SU-DHL-6 (cell line): ENCODE data around the gene SLC25A18.

ENCODE experiments used
- H2AFZ ChIP-seq: fragments of 200-600 bp; sonication (generic); 2 replicates; pipeline ENCODE4 v1.6.1; 2014; ENCODE audit warnings: low read depth, mild to moderate bottlenecking, moderate library complexity, mixed read lengths, antibody characterized with exemption, low read length; ENCODE audit not compliant: severe bottlenecking
- H3F3A ChIP-seq: fragments of 200-600 bp; shearing (Covaris generic); 2 replicates; pipeline ENCODE4 v1.6.0; 2016; ENCODE audit warnings: antibody characterized with exemption, mild to moderate bottlenecking; ENCODE audit not compliant: insufficient read depth
- H3K27ac ChIP-seq: fragments of 200-600 bp; sonication (generic); 2 replicates; pipeline ENCODE4 v1.5.1; 2016; ENCODE audit warnings: low read depth, mild to moderate bottlenecking, low read length, moderate library complexity, mixed read lengths
- H3K27me3 ChIP-seq: fragments of 200-600 bp; sonication (generic), shearing (Covaris generic); 2 replicates; pipeline ENCODE4 v1.6.0; 2014; ENCODE audit warnings: mild to moderate bottlenecking, low read length
- H3K36me3 ChIP-seq: fragments of 200-600 bp; sonication (generic); 2 replicates; pipeline ENCODE4 v1.6.1; 2014; ENCODE audit warnings: mild to moderate bottlenecking, low read length, mixed read lengths
- H3K4me2 ChIP-seq: fragments of 300-600, 200-600 bp; shearing (Covaris generic), sonication (generic); 2 replicates; pipeline ENCODE4 v1.6.0; 2014; ENCODE audit warnings: low read length, low read depth, mild to moderate bottlenecking; ENCODE audit not compliant: poor library complexity, severe bottlenecking
- H3K4me3 ChIP-seq: fragments of 200-600 bp; sonication (generic); 2 replicates; pipeline ENCODE4 v1.5.1; 2014; ENCODE audit warnings: antibody characterized with exemption, low read length, mild to moderate bottlenecking, mixed read lengths; ENCODE audit not compliant: insufficient read depth, poor library complexity, severe bottlenecking
- H3K79me2 ChIP-seq: fragments of 200-600 bp; sonication (generic); 2 replicates; pipeline ENCODE4 v1.6.1; 2014; ENCODE audit warnings: mild to moderate bottlenecking, low read length, moderate library complexity; ENCODE audit not compliant: insufficient read depth
- H3K9ac ChIP-seq: fragments of 200-600 bp; sonication (generic); 2 replicates; pipeline ENCODE4 v1.7.0; 2014; ENCODE audit warnings: mild to moderate bottlenecking, low read length
- H3K9me2 ChIP-seq: fragments of 200-600 bp; sonication (generic); replicated peaks from 2 replicates; pipeline ENCODE4 v1.6.1; 2014; ENCODE audit warnings: low read length; ENCODE audit not compliant: insufficient read depth
- H3K9me3 ChIP-seq: fragments of 200-600 bp; sonication (generic); 2 replicates; pipeline ENCODE4 v1.6.1; 2014; ENCODE audit warnings: low read length, mixed read lengths; ENCODE audit not compliant: insufficient read depth
- H4K20me1 ChIP-seq: fragments of 200-600 bp; sonication (generic); 2 replicates; pipeline ENCODE4 v1.6.1; 2014; ENCODE audit warnings: low read depth, mild to moderate bottlenecking, antibody characterized with exemption, low read length, moderate library complexity, mixed read lengths
- EZH2phosphoT487 ChIP-seq: fragments of 200-600 bp; sonication (generic), shearing (Covaris generic); conservative IDR thresholded peaks from 2 replicates; pipeline ENCODE4 v1.6.1; 2018; ENCODE audit warnings: mild to moderate bottlenecking, antibody characterized with exemption, low read length, moderate library complexity, mixed read lengths
- TF ChIP-seq, protein P1 (sequence below): fragments of 200-600 bp; sonication (generic); IDR thresholded peaks from one replicate; pipeline ENCODE4 v1.5.1; 2017; ENCODE audit warnings: antibody characterized with exemption, mild to moderate bottlenecking, low read length, moderate library complexity; ENCODE audit not compliant: insufficient read depth, poor library complexity, severe bottlenecking

SLC25A18 gene

DNA sequence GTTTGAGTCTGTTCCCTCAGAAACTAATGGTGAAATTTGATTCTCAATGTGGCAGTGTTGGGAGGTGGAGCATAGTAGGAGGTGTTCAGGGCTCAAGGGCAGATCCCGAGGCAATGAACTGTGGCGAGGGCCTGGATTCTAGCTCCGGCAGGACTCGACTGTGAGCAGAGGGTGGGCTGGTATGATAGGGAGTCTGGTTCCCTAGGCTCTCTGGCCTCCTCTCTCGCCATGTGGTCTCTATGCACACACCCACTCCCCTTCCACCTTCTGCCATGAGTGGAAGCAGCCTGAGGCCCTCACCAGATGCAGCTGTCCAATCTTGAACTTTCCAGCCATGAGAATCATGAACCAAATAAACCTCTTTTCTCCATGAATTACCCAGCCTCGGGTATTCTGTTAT is 32.9 kb downstream of the SLC25A18 start:
- TF ChIP-seq EZH2phosphoT487 = no peak
- TF ChIP-seq, protein P1, sequence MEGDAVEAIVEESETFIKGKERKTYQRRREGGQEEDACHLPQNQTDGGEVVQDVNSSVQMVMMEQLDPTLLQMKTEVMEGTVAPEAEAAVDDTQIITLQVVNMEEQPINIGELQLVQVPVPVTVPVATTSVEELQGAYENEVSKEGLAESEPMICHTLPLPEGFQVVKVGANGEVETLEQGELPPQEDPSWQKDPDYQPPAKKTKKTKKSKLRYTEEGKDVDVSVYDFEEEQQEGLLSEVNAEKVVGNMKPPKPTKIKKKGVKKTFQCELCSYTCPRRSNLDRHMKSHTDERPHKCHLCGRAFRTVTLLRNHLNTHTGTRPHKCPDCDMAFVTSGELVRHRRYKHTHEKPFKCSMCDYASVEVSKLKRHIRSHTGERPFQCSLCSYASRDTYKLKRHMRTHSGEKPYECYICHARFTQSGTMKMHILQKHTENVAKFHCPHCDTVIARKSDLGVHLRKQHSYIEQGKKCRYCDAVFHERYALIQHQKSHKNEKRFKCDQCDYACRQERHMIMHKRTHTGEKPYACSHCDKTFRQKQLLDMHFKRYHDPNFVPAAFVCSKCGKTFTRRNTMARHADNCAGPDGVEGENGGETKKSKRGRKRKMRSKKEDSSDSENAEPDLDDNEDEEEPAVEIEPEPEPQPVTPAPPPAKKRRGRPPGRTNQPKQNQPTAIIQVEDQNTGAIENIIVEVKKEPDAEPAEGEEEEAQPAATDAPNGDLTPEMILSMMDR = no peak
- Histone ChIP-seq H3K79me2 (no peaks in the 10 kb centered on the region), H4K20me1 (no peaks in the 10 kb centered on the region), H3K27ac (no peak overlapping the region), H3K4me3 (no peak overlapping the region), H3K36me3 (peaks cover 2% of the 10 kb centered on the region; the same call in 1 of the 2 replicates), H2AFZ (no peak overlapping the region), H3K27me3 (no peaks in the 10 kb centered on the region), H3K9me3 (no peaks in the 10 kb centered on the region), H3K9ac (no peak overlapping the region), H3K4me2 (no peak overlapping the region), H3K9me2 (no peaks in the 10 kb centered on the region), H3F3A (no peaks in the 10 kb centered on the region; the same call in 1 of the 2 replicates)

DNA sequence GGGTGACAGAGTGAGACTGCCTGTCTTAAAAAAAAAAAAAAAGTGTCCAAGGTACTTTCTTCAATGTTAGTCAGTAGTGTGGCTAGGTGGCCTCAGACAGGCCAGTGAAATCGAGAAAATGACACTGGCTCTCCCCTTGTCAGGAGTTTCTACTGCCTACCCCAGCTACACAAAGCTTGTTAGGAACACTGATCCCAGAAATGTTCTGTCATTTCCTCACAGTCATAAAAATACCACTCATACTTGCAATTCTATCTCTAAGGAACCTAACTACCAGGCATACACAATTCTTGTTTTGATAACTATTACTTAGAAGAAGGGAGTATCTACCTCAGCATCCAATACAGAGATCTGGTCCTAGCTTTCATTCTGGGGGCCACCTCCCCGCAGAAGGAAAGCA is 33.9 kb downstream of the SLC25A18 start:
- H3K27ac ChIP-seq = no peak overlapping the region
- H4K20me1 ChIP-seq = no peaks in the 10 kb centered on the region
- H2AFZ ChIP-seq = no peak overlapping the region
- H3K4me2 ChIP-seq = no peak overlapping the region
- H3K4me3 ChIP-seq = no peak overlapping the region
- H3K36me3 ChIP-seq = peaks cover 2% of the 10 kb centered on the region; the same call in 1 of the 2 replicates
- no peaks in the 10 kb centered on the region for H3K9me2 ChIP-seq
- TF ChIP-seq, protein P1 = no peak
- no peak for TF ChIP-seq EZH2phosphoT487
- no peaks in the 10 kb centered on the region for H3K27me3 ChIP-seq
- no peaks in the 10 kb centered on the region; the same call in 1 of the 2 replicates for H3F3A ChIP-seq
- no peaks in the 10 kb centered on the region for H3K79me2 ChIP-seq
- no peak overlapping the region for H3K9ac ChIP-seq
- H3K9me3 ChIP-seq = no peaks in the 10 kb centered on the region

DNA sequence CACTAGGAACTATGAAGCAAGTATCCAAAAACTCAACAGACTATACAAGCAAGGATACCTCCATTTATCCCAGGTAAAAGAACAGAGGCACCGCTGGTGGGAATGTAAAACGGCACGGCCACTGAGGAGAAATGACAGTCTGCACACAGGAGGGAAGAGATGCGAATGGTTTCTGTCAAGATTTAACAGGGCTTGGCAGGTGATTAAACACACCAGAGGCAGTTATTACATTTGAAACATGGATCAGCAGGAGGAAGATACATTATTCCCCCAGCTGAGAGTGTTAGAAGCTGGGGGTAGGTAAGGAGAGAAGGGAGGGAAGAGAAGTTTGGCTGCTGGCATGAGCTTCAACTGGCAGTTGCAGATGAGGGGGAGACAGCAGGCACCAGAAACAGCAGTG is 35.0 kb downstream of the SLC25A18 start:
- Histone ChIP-seq H3K4me2 (no peak overlapping the region), H3K9me3 (no peaks in the 10 kb centered on the region), H3F3A (no peaks in the 10 kb centered on the region; the same call in 1 of the 2 replicates), H2AFZ (no peak overlapping the region), H3K27me3 (no peaks in the 10 kb centered on the region), H3K4me3 (no peak overlapping the region), H3K27ac (no peak overlapping the region), H3K79me2 (no peaks in the 10 kb centered on the region), H4K20me1 (no peaks in the 10 kb centered on the region), H3K36me3 (peaks cover 2% of the 10 kb centered on the region; the same call in 1 of the 2 replicates), H3K9me2 (no peaks in the 10 kb centered on the region), H3K9ac (no peak overlapping the region)
- no peak for TF ChIP-seq EZH2phosphoT487
- TF ChIP-seq, protein P1 = no peak
